Tibial artery (tissue), 4 donors: ENCODE data around the gene GNG12.

Experiments used
- DNase-seq, 2 donors: peaks; one replicate each; pipeline ENCODE4 v3.0.0-alpha.2; 2019
- H3K27ac ChIP-seq, 2 donors: fragments of 200-600 bp; sonication (generic) in 1 of 2; 1 replicate in 1 of 2; 2 replicates in 1 of 2; pipeline ENCODE4 v1.5.1; 2018 to 2019; ENCODE audit warnings: mild to moderate bottlenecking in 1 of 2
- H3K27me3 ChIP-seq, 2 donors: fragments of 200-600 bp; sonication (generic) in 1 of 2; one replicate each; pipeline versions ENCODE4 v1.5.1 to v1.6.0; 2016 to 2019
- H3K36me3 ChIP-seq, 3 donors: fragments of 200-600 bp; sonication (generic) in 2 of 3; one replicate each; pipeline ENCODE4 v1.5.1; 2016 to 2019; ENCODE audit warnings: mild to moderate bottlenecking in 2 of 3
- H3K4me1 ChIP-seq, 4 donors: fragments of 200-600 bp; sonication (generic) in 2 of 4; 1 replicate in 3 of 4; 2 replicates in 1 of 4; pipeline ENCODE4 v1.5.1; 2016 to 2019
- H3K4me3 ChIP-seq, 2 donors: fragments of 200-600 bp; sonication (generic) in 1 of 2; 1 replicate in 1 of 2; 2 replicates in 1 of 2; pipeline ENCODE4 v1.5.1; 2018 to 2019; ENCODE audit warnings: mild to moderate bottlenecking in 2 of 2
- H3K9me3 ChIP-seq, 3 donors: fragments of 200-600 bp; sonication (generic) in 1 of 3; one replicate each; pipeline ENCODE4 v1.5.1; 2016 to 2019
- CTCF ChIP-seq, 2 experiments: fragments of 200-600 bp in 1 of 2; fragments of 450-650 bp in 1 of 2; IDR thresholded peaks; one replicate each; pipeline ENCODE4 v1.5.1; 2017 to 2019; ENCODE audit warnings: antibody characterized with exemption in 2 of 2, mild to moderate bottlenecking in 1 of 2, moderate library complexity in 1 of 2
- intact Hi-C: fragments of 100-400 bp; cut with DNase I; formaldehyde crosslinking; loops from one replicate; pipeline ENCODE4 v1.15.0; 2023; ENCODE audit warnings: low total_unique reads

The GNG12 gene

GRCh38 chr1:67739361-67739760 is 93.9 kb downstream of the GNG12 start:
- peaks cover 0 to 100% (median 71%) of the 10 kb centered on the region in 4 donors for H3K4me1 ChIP-seq
- intact Hi-C loops = no loop called here
- DNase-seq = no peak
- no peaks in the 10 kb centered on the region for H3K36me3 ChIP-seq
- H3K27me3 ChIP-seq = no peaks in the 10 kb centered on the region
- peak overlapping the region; percentile 86 to 90 for H3K27ac ChIP-seq
- H3K9me3 ChIP-seq = no peaks in the 10 kb centered on the region
- TF ChIP-seq CTCF (IDR thresholded peaks at IDR 0.05) = no peak
- no peak overlapping the region for H3K4me3 ChIP-seq

DNA sequence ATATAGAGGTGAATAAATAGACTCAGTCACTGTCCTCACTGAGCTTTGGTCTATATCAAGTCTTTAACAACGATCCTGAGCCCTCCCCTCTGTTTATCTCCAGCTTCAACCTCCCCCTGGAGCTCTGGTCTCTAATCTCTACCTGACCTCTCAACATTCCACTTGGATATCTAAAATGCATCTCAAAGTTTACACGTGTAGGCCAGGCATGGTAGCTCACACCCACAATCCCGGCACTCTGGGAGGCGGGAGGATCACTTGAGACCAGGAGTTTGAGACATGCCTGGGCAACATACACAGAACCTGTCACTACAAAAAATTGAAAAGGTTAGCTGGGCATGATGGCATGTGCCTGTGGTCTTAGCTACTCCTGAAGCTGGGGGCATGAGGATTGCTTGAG is 94.9 kb downstream of the GNG12 start:
- H3K4me1 ChIP-seq = peaks cover 3 to 100% (median 75%) of the 10 kb centered on the region in 4 donors
- H3K27me3 ChIP-seq = no peaks in the 10 kb centered on the region
- H3K9me3 ChIP-seq = no peaks in the 10 kb centered on the region
- H3K36me3 ChIP-seq = no peaks in the 10 kb centered on the region
- no peak for TF ChIP-seq CTCF (IDR thresholded peaks at IDR 0.05)
- peak overlapping the region; percentile 86 to 90 for H3K27ac ChIP-seq
- intact Hi-C loops = no loop called here
- no peak overlapping the region for H3K4me3 ChIP-seq
- no peak for DNase-seq

GRCh38 chr1:67737875-67738274 is 95.4 kb downstream of the GNG12 start:
- Histone ChIP-seq H3K9me3 (no peaks in the 10 kb centered on the region), H3K27ac (peak overlapping the region; percentile 86 to 90), H3K27me3 (no peaks in the 10 kb centered on the region), H3K4me3 (no peak overlapping the region), H3K36me3 (no peaks in the 10 kb centered on the region), H3K4me1 (peaks cover 3 to 100% (median 75%) of the 10 kb centered on the region in 4 donors)
- intact Hi-C loops = no loop called here
- no peak for DNase-seq
- TF ChIP-seq CTCF (IDR thresholded peaks at IDR 0.05) = no peak

- intact Hi-C loops = no loop called here
- no peak for TF ChIP-seq CTCF (IDR thresholded peaks at IDR 0.05)
- no peaks in the 10 kb centered on the region for H3K36me3 ChIP-seq
- H3K4me3 ChIP-seq = no peak overlapping the region
- H3K27me3 ChIP-seq = no peaks in the 10 kb centered on the region
- peaks cover 3 to 98% (median 78%) of the 10 kb centered on the region in 4 donors for H3K4me1 ChIP-seq
- no peak for DNase-seq
- H3K27ac ChIP-seq = peak overlapping the region; percentile 67 to 74
- no peaks in the 10 kb centered on the region for H3K9me3 ChIP-seq
Observed at GRCh38 chr1:67736750-67737149, 96.5 kb downstream of the GNG12 start.

DNA sequence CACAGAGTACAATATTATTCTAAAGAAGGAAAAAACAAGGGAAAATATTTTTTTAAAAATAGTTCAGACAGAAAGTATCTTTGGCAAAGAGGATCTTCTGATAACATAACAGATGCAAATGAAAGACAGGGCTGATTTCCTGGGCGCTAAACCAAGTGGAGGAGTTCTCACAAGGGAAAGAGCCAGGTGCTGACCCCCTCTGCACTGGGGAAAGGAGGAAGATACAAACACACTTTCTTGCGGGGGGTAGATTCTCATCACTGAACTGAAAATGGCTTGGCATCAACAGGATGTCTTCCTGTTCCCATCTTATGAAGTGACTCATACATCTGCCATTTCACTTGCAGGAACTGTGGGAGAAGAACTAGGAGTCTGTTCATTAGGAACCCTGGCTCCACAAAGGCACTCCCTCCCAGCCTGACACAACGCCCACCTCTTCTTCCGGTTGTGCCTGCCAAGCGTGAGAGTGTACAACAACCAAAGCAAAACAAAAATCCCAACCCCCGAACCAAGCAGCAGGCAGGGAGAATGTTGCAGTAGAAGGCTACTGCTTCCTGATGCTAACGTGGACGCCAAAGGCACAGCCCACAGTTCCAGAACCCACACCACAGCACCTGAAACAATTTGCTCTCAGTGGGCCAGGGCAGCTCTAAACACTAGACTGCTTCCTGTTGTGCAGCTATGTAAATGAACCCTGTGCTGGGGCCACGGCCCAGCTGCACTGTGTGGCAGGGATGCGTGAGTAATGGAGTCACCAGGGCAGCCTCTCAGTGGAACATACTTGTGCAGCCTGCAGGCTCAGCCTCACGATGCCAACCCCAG is 97.2 kb downstream of the GNG12 start:
- no peaks in the 10 kb centered on the region for H3K9me3 ChIP-seq
- peak overlapping the region in 1 of 2 donors; percentile 22 for H3K4me3 ChIP-seq
- H3K4me1 ChIP-seq = peaks cover 3 to 91% (median 71%) of the 10 kb centered on the region in 4 donors
- intact Hi-C loops = no loop called here
- H3K27me3 ChIP-seq = no peaks in the 10 kb centered on the region
- H3K27ac ChIP-seq = peak overlapping the region; percentile 67 to 74
- no peaks in the 10 kb centered on the region for H3K36me3 ChIP-seq
- DNase-seq = peak; percentile 85 to 88
- no peak for TF ChIP-seq CTCF (IDR thresholded peaks at IDR 0.05)
